A549 treated with ZK216348 at 1 μM for 4 hours (cell line): Measurements from ENCODE around the gene AK2. TPM values are rescaled to one million over a fixed set of nuclear protein-coding genes. Genes with fewer than 3 reads are reported as not detected.

Experiments
- total RNA-seq: library from RNA; stranded (reverse); fragments of 200-300 nt; extraction: Qiagen RNA extraction; gene quantifications from 5 replicates; pipeline ENCODE4 v1.2.3, GENCODE V29; 2022; ENCODE audit warnings: low read depth

The AK2 gene
- total RNA-seq, result 138 to 155 TPM (median 152 TPM) in 5 replicates

DNA sequence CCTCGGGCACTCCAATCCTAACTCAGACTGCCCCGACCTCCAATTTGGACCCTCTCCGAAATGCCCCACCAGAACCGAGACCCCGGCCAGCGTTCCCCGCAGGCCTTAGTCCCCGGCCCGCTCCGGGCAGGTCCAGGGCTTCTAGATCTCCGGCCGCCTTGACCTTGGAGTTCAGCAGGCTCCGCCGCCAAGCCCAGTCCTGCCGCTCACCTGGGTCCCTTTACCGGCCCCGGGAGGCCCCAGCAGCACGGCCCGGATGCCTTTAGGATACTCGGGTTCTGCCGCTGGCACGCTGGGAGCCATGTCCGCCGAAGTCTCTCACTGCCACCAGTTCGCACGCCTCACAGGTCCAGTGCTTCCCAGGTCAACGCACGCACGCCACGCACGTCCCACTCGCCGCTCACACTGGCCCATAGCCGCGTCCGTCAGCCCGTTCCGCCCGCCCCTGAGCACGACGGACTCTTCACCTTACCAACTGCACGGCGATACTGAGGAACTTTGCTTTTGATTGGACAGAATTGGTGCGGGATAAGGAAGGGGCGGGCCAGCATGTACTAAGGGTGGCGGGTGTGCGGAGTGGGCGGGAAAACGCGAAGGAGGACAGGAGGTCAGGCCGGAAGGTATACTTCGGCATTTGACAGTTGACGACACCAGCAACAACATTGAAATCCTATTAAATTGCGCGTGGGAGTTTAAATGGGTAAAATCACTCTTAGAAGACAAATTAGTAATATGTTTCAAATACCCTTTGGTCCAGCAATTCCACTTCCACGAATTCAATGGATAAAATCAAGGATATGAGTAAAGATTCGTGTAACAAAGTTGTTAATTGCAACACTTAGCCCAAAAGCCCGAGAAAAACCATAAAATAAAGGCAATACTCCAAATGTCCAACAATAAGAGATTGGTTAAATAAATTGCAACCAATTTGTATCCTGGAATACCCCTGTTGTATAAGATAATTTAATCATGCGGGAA lies at the start of gene AK2:
Gene AK2 (minus strand): TSS at position 358 of the 978 bp plus-strand sequence. CDS start 55 bp downstream, at position 303.

DNA sequence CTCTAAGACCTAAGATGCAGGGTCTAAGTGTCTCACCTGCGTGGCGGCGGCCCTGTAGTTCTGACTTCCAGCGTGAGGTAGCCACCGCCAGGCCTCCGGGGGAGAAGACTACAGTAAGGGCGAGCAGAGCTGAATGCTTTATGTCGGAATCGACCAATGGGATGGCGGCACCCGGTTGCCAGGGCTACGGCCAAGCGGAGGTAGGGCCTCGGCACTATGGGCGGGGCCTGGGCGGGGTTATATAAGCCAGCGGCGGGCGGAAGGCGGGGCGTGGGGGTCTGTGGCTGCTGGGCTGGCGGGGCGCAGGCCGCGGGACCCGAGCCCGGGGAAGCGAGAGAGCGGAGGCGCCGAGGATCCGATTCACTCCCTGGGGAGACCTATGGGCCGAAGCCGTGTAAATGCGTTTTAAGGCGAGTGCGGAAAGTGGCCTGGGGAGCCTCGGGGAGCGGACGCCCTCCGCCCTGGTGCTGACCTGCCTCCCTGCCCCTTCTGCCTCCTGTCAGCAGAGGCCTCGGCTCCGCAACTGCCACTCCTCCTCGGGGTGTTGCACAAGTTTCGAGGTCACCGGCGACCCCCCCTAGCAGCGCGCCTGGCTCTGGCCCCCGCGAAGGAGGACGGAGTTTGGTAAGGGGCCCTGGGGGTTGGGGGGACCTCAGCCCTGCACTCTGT lies 44.3 kb upstream of the AK2 start, which contains the start of gene AZIN2:
Gene AZIN2 (plus strand): TSS at position 269 of the 669 bp plus-strand sequence. CDS start 1,097 bp downstream, outside the sequence.

DNA sequence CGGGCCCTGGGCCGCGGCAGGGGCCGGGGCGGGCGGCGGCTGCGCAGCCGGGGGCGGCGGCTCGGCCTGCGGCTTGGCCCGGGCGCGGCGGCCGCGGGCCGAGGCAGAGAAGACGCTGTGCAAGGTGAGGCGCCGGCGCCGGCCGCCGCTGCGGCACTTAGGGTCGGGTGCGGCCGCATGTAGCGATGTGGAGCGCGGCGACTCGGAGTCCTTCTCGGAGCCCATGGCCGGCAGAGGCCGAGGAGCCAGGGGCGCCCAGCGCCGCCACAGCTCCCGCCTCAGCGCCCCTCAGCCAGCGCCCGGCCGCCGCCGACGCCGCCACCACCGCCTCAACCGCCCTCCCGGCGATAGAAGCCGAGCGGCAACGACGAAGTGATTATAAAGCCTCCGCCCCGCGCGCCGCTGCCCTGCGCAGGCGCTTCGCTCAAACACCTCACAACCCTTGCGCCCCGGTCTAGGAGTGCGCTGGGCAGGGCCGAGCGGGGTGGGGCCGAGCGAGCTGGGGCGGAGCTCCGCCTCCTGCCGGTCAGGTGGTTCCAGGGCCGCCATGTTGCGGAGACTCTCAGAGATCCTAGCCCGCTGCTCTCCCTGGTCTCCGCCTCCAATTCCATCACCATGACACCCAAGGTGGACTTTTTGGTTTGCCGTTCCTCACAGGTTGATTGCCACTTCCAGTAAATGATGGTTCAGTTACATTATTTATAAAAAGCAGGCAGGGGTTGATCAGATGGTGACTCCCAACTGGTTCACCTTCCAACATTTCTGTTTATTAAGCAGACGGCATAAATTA lies 72.0 kb downstream of the AK2 start, which contains the start of gene RNF19B:
Gene RNF19B (minus strand): TSS at position 349 of the 790 bp plus-strand sequence. CDS start 124 bp downstream, at position 225.

Other genes with a start within 250 kb of the AK2 start
- gene YARS1, start 219.5 kb downstream of the AK2 start, total RNA-seq, result 59.4 to 95.9 TPM (median 72.9 TPM) in 5 replicates
- gene S100PBP, start 219.2 kb downstream of the AK2 start, total RNA-seq, result 11.0 to 18.6 TPM (median 15.3 TPM) in 5 replicates
- 0.23 to 1.1 TPM (median 0.39 TPM) in 5 replicates for gene FNDC5, start 166.0 kb downstream of the AK2 start, total RNA-seq
- gene HPCA, start 150.4 kb downstream of the AK2 start, total RNA-seq, result 0.25 to 0.42 TPM (median 0.33 TPM) in 5 replicates
- gene TMEM54, start 135.5 kb downstream of the AK2 start, total RNA-seq, result 18.7 to 46.8 TPM (median 46.0 TPM) in 5 replicates
- gene RNF19B, start 72.1 kb downstream of the AK2 start, total RNA-seq, result 17.1 to 23.6 TPM (median 20.6 TPM) in 5 replicates
- gene AZIN2, start 44.3 kb upstream of the AK2 start, total RNA-seq, result 0.35 to 1.8 TPM (median 0.82 TPM) in 5 replicates
- gene TRIM62, start 145.2 kb upstream of the AK2 start, total RNA-seq, result 1.8 to 2.6 TPM (median 2.3 TPM) in 5 replicates
- gene ZNF362, start 219.6 kb upstream of the AK2 start, total RNA-seq, result 7.7 to 15.2 TPM (median 11.4 TPM) in 5 replicates